Peyer's patch (tissue), 4 donors: Measurements from ENCODE around the gene FKRP.

Experiments used
- POLR2A ChIP-seq, 2 donors: fragments of 450-650 bp; IDR thresholded peaks; one replicate each; pipeline ENCODE4 v1.5.1; 2017; ENCODE audit warnings: antibody characterized with exemption in 2 of 2, mild to moderate bottlenecking in 2 of 2, moderate library complexity in 2 of 2
- TF ChIP-seq, protein P1 (sequence below), 6 experiments: fragments of 450-650 bp in 4 of 6; fragments of 200-600 bp in 2 of 6; sonication (generic) in 1 of 6; IDR thresholded peaks; one replicate each; pipeline ENCODE4 v1.5.1; 2017 to 2019; ENCODE audit warnings: antibody characterized with exemption in 6 of 6, mild to moderate bottlenecking in 3 of 6, moderate library complexity in 1 of 6

DNA sequence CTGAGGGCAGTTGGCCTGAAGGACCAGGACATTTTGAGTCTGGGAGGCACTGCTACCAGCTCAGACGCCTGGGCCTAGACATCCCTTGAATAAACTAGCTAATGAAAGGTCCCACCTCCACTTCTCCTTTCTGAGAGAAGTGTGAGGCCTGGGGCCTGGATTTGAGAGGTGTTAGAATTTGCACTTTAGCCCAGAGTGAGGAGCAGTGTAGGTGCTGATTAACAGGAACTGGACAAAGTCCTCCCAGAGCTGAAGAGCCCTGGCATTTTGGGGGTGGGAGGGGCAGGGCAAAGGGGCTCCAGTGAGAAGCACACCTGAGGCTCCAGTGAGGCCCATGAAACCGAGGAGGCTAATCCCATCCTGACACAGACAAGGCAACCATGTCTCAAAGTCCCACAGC, 57.7 kb downstream of the FKRP start:
- TF ChIP-seq, protein P1, sequence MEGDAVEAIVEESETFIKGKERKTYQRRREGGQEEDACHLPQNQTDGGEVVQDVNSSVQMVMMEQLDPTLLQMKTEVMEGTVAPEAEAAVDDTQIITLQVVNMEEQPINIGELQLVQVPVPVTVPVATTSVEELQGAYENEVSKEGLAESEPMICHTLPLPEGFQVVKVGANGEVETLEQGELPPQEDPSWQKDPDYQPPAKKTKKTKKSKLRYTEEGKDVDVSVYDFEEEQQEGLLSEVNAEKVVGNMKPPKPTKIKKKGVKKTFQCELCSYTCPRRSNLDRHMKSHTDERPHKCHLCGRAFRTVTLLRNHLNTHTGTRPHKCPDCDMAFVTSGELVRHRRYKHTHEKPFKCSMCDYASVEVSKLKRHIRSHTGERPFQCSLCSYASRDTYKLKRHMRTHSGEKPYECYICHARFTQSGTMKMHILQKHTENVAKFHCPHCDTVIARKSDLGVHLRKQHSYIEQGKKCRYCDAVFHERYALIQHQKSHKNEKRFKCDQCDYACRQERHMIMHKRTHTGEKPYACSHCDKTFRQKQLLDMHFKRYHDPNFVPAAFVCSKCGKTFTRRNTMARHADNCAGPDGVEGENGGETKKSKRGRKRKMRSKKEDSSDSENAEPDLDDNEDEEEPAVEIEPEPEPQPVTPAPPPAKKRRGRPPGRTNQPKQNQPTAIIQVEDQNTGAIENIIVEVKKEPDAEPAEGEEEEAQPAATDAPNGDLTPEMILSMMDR (IDR thresholded peaks at IDR 0.05), result no peak
- TF ChIP-seq POLR2A (IDR thresholded peaks at IDR 0.05), result no peak
